ENCODE data around the gene SCUBE1.

- TF ChIP-seq CTCF (IDR thresholded peaks at IDR 0.05): no peak
- TF ChIP-seq POLR2A (IDR thresholded peaks at IDR 0.05): no peak
Measured at GRCh38 chr22:43217285-43218030, 125.7 kb downstream of the SCUBE1 start.
